T-cell (primary cell): Measurements from ENCODE around the gene THBS2. TPM values are rescaled to one million over a fixed set of nuclear protein-coding genes. Genes with fewer than 3 reads are reported as not detected.
A peak's percentile ranks its signal among the peaks of the same experiment; 100 is the strongest.

ENCODE experiments used
- ATAC-seq, 4 experiments: fragments of 200-7000 bp in 3 of 4; fragments of 150-1000 bp in 1 of 4; cut with Tn5 transposase; replicated peaks in 1 of 4; 1 replicate in 3 of 4; 2 replicates in 1 of 4; pipeline ENCODE4 v1.10.0; 2021; ENCODE audit warnings: moderate library complexity in 3 of 4, mild to moderate bottlenecking in 2 of 4, moderate number of reproducible peaks in 1 of 4
- CTCF ChIA-PET, 2 donors: fragments of 300-600 bp; sonication (Branson Sonifier 250); formaldehyde crosslinking; loops; one replicate each; lab custom pipeline; 2022; ENCODE audit warnings: antibody characterized with exemption in 2 of 2; lab: Charles Lee
- POLR2A ChIA-PET, 2 donors: fragments of 300-600 bp; sonication (Branson Sonifier 250); formaldehyde crosslinking; loops; one replicate each; lab custom pipeline; 2022; ENCODE audit warnings: antibody characterized with exemption in 2 of 2; lab: Charles Lee
- DNase-seq, 35 experiments: peaks; one replicate each; pipeline versions ENCODE4 v3.0.0 to v3.0.0-alpha.2; 2013 to 2023
- H3K27ac ChIP-seq: one replicate; pipeline ENCODE4 v1.5.1; 2013; ENCODE audit warnings: low read length
- H3K27me3 ChIP-seq, 2 experiments: replicated peaks in 1 of 2; 1 replicate in 1 of 2; 2 replicates in 1 of 2; pipeline versions ENCODE4 v1.6.1 to v1.7.0; 2013; ENCODE audit warnings: low read length in 1 of 2, mixed read lengths in 1 of 2; ENCODE audit not compliant: control insufficient read depth in 2 of 2, insufficient read depth in 2 of 2; ENCODE audit errors: extremely low read depth in 1 of 2
- H3K36me3 ChIP-seq, 2 donors: 1 replicate in 1 of 2; 2 replicates in 1 of 2; pipeline versions ENCODE4 v1.6.1 to v1.7.0; 2013; ENCODE audit warnings: low read length in 1 of 2; ENCODE audit not compliant: control insufficient read depth in 2 of 2, insufficient read depth in 1 of 2; ENCODE audit errors: extremely low read depth in 1 of 2
- H3K4me1 ChIP-seq, 2 experiments: 1 replicate in 1 of 2; 2 replicates in 1 of 2; pipeline versions ENCODE4 v1.6.1 to v1.7.0; 2013; ENCODE audit warnings: low read length in 2 of 2, mixed read lengths in 1 of 2; ENCODE audit not compliant: insufficient read depth in 2 of 2, control insufficient read depth in 1 of 2; ENCODE audit errors: extremely low read depth in 1 of 2
- H3K4me3 ChIP-seq, 2 donors: 1 replicate in 1 of 2; 2 replicates in 1 of 2; pipeline versions ENCODE4 v1.5.1 to v1.7.0; 2013; ENCODE audit warnings: mild to moderate bottlenecking in 2 of 2, low read length in 1 of 2, moderate library complexity in 1 of 2; ENCODE audit not compliant: control insufficient read depth in 1 of 2; ENCODE audit errors: extremely low read depth in 1 of 2
- H3K9me3 ChIP-seq: 2 replicates; pipeline ENCODE4 v1.7.0; 2013
- H3K27ac Mint-ChIP-seq, 2 donors: one replicate each; pipeline ENCODE4 v1.8.0; 2020 to 2021; ENCODE audit warnings: mild to moderate bottlenecking in 2 of 2, mixed read lengths in 2 of 2
- H3K27me3 Mint-ChIP-seq, 2 donors: one replicate each; pipeline ENCODE4 v1.8.0; 2021 to 2022; ENCODE audit warnings: mixed read lengths in 2 of 2
- H3K36me3 Mint-ChIP-seq: one replicate; pipeline ENCODE4 v1.8.0; 2021; ENCODE audit warnings: mixed read lengths
- H3K4me1 Mint-ChIP-seq, 3 donors: one replicate each; pipeline ENCODE4 v1.8.0; 2020 to 2022; ENCODE audit warnings: mixed read lengths in 3 of 3, mild to moderate bottlenecking in 1 of 3
- H3K4me3 Mint-ChIP-seq, 3 donors: one replicate each; pipeline ENCODE4 v1.8.0; 2020 to 2022; ENCODE audit warnings: mild to moderate bottlenecking in 3 of 3, mixed read lengths in 3 of 3, moderate library complexity in 3 of 3
- H3K9me3 Mint-ChIP-seq, 3 donors: one replicate each; pipeline ENCODE4 v1.8.0; 2020 to 2022; ENCODE audit warnings: mixed read lengths in 3 of 3
- WGBS: methylation state at CpG from one replicate; pipeline ENCODE4 v1.1.5; 2013; ENCODE audit warnings: missing lambda C conversion rate; ENCODE audit not compliant: insufficient coverage; 5-methylcytosine and 5-hydroxymethylcytosine counted together
- total RNA-seq, 35 experiments: library from RNA in 6 of 35; stranded (reverse) in 6 of 35; fragments of 120-200 nt in 1 of 35; gene quantifications; one replicate each; pipeline versions ENCODE4 v1.2.1 to v1.2.4 and lab custom pipeline; 2013 to 2026

The THBS2 gene
- total RNA-seq, 5 donors from 2014 or later (not counting 1 experiment from before 2014, with no cell fraction given) = 0.09 to 0.39 (median 0.12) TPM; not detected in 2

GRCh38 chr6:169173532-169174268 is 79.9 kb downstream of the THBS2 start:
- H3K27me3 Mint-ChIP-seq = peaks cover 9% of the 10 kb centered on the region in 2 donors
- no peaks in the 10 kb centered on the region for H3K4me1 Mint-ChIP-seq
- no peaks in the 10 kb centered on the region for H3K36me3 ChIP-seq
- DNase-seq (peak in 1 of 35 experiments; percentile 17), ATAC-seq (no peak)
- H3K27me3 ChIP-seq = peaks cover 0 to 12% of the 10 kb centered on the region in 2 experiments
- H3K27ac Mint-ChIP-seq = no peak overlapping the region
- ChIA-PET CTCF (interaction anchor here in 1 of 2 donors (0.6 kb wide), 1 partner anchor 9 kb away, joined by 3 read pairs; no protein-coding TSS in a partner anchor), POLR2A (no interaction called here)
- H3K9me3 Mint-ChIP-seq = no peaks in the 10 kb centered on the region
- no peak overlapping the region for H3K4me3 ChIP-seq
- H3K36me3 Mint-ChIP-seq = no peaks in the 10 kb centered on the region
- H3K4me1 ChIP-seq = no peaks in the 10 kb centered on the region
- 90% methylated on average over 14 of the region's 25 CpGs for WGBS
- no peak overlapping the region for H3K4me3 Mint-ChIP-seq
- no peaks in the 10 kb centered on the region for H3K9me3 ChIP-seq
- H3K27ac ChIP-seq = no peak overlapping the region

GRCh38 chr6:169172946-169173345 is 80.7 kb downstream of the THBS2 start:
- Mint-ChIP-seq H3K27ac (no peak overlapping the region), H3K27me3 (peaks cover 4 to 8% of the 10 kb centered on the region in 2 donors), H3K4me3 (no peak overlapping the region), H3K36me3 (no peaks in the 10 kb centered on the region), H3K9me3 (no peaks in the 10 kb centered on the region), H3K4me1 (no peaks in the 10 kb centered on the region)
- no peaks in the 10 kb centered on the region for H3K36me3 ChIP-seq
- 88% methylated on average over 5 of the region's 9 CpGs for WGBS
- CTCF ChIA-PET = no interaction called here
- H3K4me3 ChIP-seq = no peak overlapping the region
- POLR2A ChIA-PET = no interaction called here
- no peak for DNase-seq
- ATAC-seq = no peak
- peaks cover 0 to 10% of the 10 kb centered on the region in 2 experiments for H3K27me3 ChIP-seq
- H3K27ac ChIP-seq = no peak overlapping the region
- no peaks in the 10 kb centered on the region for H3K9me3 ChIP-seq
- H3K4me1 ChIP-seq = no peaks in the 10 kb centered on the region

- DNase-seq (no peak), ATAC-seq (no peak)
- H3K4me3 Mint-ChIP-seq = no peak overlapping the region
- CTCF ChIA-PET = no interaction called here
- Histone ChIP-seq H3K27me3 (peaks cover 0 to 10% of the 10 kb centered on the region in 2 experiments), H3K9me3 (no peaks in the 10 kb centered on the region), H3K4me3 (no peak overlapping the region), H3K27ac (no peak overlapping the region), H3K4me1 (no peaks in the 10 kb centered on the region), H3K36me3 (no peaks in the 10 kb centered on the region)
- no peaks in the 10 kb centered on the region for H3K4me1 Mint-ChIP-seq
- WGBS = 66% methylated on average over 8 of the region's 12 CpGs
- peaks cover 4 to 8% of the 10 kb centered on the region in 2 donors for H3K27me3 Mint-ChIP-seq
- no peak overlapping the region for H3K27ac Mint-ChIP-seq
- no peaks in the 10 kb centered on the region for H3K36me3 Mint-ChIP-seq
- POLR2A ChIA-PET = no interaction called here
- no peaks in the 10 kb centered on the region for H3K9me3 Mint-ChIP-seq
Observed at GRCh38 chr6:169172456-169172855, 81.2 kb downstream of the THBS2 start.

GRCh38 chr6:169171951-169172350 is 81.7 kb downstream of the THBS2 start:
- no peaks in the 10 kb centered on the region for H3K36me3 ChIP-seq
- Mint-ChIP-seq H3K4me3 (no peak overlapping the region), H3K4me1 (no peaks in the 10 kb centered on the region), H3K27me3 (peaks cover 4 to 8% of the 10 kb centered on the region in 2 donors), H3K27ac (no peak overlapping the region), H3K36me3 (no peaks in the 10 kb centered on the region), H3K9me3 (no peaks in the 10 kb centered on the region)
- POLR2A ChIA-PET = no interaction called here
- CTCF ChIA-PET = no interaction called here
- WGBS = 84% methylated on average over 5 of the region's 8 CpGs
- H3K27me3 ChIP-seq = peaks cover 0 to 10% of the 10 kb centered on the region in 2 experiments
- DNase-seq (no peak), ATAC-seq (no peak)
- no peaks in the 10 kb centered on the region for H3K4me1 ChIP-seq
- H3K4me3 ChIP-seq = no peak overlapping the region
- no peaks in the 10 kb centered on the region for H3K9me3 ChIP-seq
- H3K27ac ChIP-seq = no peak overlapping the region

- no peaks in the 10 kb centered on the region for H3K9me3 Mint-ChIP-seq
- ATAC-seq (no peak), DNase-seq (peak in 1 of 35 experiments; percentile 4)
- Histone ChIP-seq H3K27me3 (peaks cover 0 to 3% of the 10 kb centered on the region in 2 experiments), H3K36me3 (no peaks in the 10 kb centered on the region), H3K4me1 (no peaks in the 10 kb centered on the region), H3K9me3 (no peaks in the 10 kb centered on the region), H3K27ac (no peak overlapping the region), H3K4me3 (no peak overlapping the region)
- ChIA-PET CTCF (no interaction called here), POLR2A (no interaction called here)
- no peaks in the 10 kb centered on the region for H3K4me1 Mint-ChIP-seq
- 86% methylated on average over 13 of the region's 16 CpGs for WGBS
- no peaks in the 10 kb centered on the region for H3K36me3 Mint-ChIP-seq
- peaks cover 3 to 4% of the 10 kb centered on the region in 2 donors for H3K27me3 Mint-ChIP-seq
- no peak overlapping the region for H3K4me3 Mint-ChIP-seq
- no peak overlapping the region for H3K27ac Mint-ChIP-seq
Observed at GRCh38 chr6:169171016-169171415, 82.6 kb downstream of the THBS2 start.

- WGBS = 78% methylated on average over 5 of the region's 11 CpGs
- POLR2A ChIA-PET = no interaction called here
Observed at GRCh38 chr6:169170583-169170955, 83.1 kb downstream of the THBS2 start.

More at GRCh38 chr6:169170583-169170955, 83.1 kb downstream of the THBS2 start:
- Histone ChIP-seq H3K9me3 (no peaks in the 10 kb centered on the region), H3K4me1 (no peaks in the 10 kb centered on the region), H3K36me3 (no peaks in the 10 kb centered on the region), H3K4me3 (no peak overlapping the region), H3K27me3 (peaks cover 0 to 3% of the 10 kb centered on the region in 2 experiments), H3K27ac (no peak overlapping the region)
- Mint-ChIP-seq H3K27me3 (peaks cover 3 to 4% of the 10 kb centered on the region in 2 donors), H3K27ac (no peak overlapping the region), H3K4me3 (no peak overlapping the region), H3K4me1 (no peaks in the 10 kb centered on the region), H3K36me3 (no peaks in the 10 kb centered on the region), H3K9me3 (no peaks in the 10 kb centered on the region)
- DNase-seq = peak in 1 of 35 experiments; percentile 8
- CTCF ChIA-PET = no interaction called here
- no peak for ATAC-seq
